Loucy (cell line): ENCODE data around the gene GPATCH2.

Experiments
- H2AFZ ChIP-seq: fragments of 200-600 bp; sonication (generic); 2 replicates; pipeline ENCODE4 v1.6.0; 2016; ENCODE audit warnings: antibody characterized with exemption, mild to moderate bottlenecking, low read length, moderate library complexity
- H3F3A ChIP-seq: fragments of 200-600 bp; 2 replicates; pipeline ENCODE4 v1.6.0; 2016; ENCODE audit warnings: antibody characterized with exemption, low read depth, mild to moderate bottlenecking
- H3K27me3 ChIP-seq: fragments of 200-600 bp; sonication (generic); 2 replicates; pipeline ENCODE4 v1.6.1; 2014; ENCODE audit warnings: low read length, mild to moderate bottlenecking; ENCODE audit not compliant: insufficient read depth, poor library complexity, severe bottlenecking
- H3K36me3 ChIP-seq: fragments of 200-600 bp; sonication (generic); 2 replicates; pipeline ENCODE4 v1.6.1; 2016; ENCODE audit warnings: low read length; ENCODE audit not compliant: insufficient read depth
- H3K4me1 ChIP-seq: fragments of 200-600 bp; sonication (generic); 2 replicates; pipeline ENCODE4 v1.5.1; 2014; ENCODE audit warnings: low read length, mild to moderate bottlenecking; ENCODE audit not compliant: insufficient read depth, poor library complexity, severe bottlenecking
- H3K4me2 ChIP-seq: fragments of 200-600 bp; sonication (generic); 2 replicates; pipeline ENCODE4 v1.6.0; 2014; ENCODE audit warnings: antibody characterized with exemption, low read length, low read depth, mild to moderate bottlenecking; ENCODE audit not compliant: poor library complexity, severe bottlenecking
- H3K4me3 ChIP-seq: fragments of 200-600 bp; sonication (generic); 2 replicates; pipeline ENCODE4 v1.5.1; 2014; ENCODE audit warnings: low read length, mild to moderate bottlenecking, mixed read lengths; ENCODE audit not compliant: poor library complexity, severe bottlenecking
- H3K79me2 ChIP-seq: fragments of 200-600 bp; sonication (generic); 2 replicates; pipeline ENCODE4 v1.6.1; 2014; ENCODE audit warnings: low read length; ENCODE audit not compliant: insufficient read depth
- H3K9ac ChIP-seq: fragments of 200-600 bp; sonication (generic); 2 replicates; pipeline ENCODE4 v1.6.0; 2014; ENCODE audit warnings: mild to moderate bottlenecking, low read depth, low read length, moderate library complexity; ENCODE audit not compliant: poor library complexity, severe bottlenecking
- H3K9me2 ChIP-seq: fragments of 200-600 bp; sonication (generic); replicated peaks from 2 replicates; pipeline ENCODE4 v1.6.1; 2016; ENCODE audit warnings: low read depth, low read length, mixed read lengths
- H3K9me3 ChIP-seq: fragments of 200-600 bp; sonication (generic); 2 replicates; pipeline ENCODE4 v1.6.1; 2014; ENCODE audit warnings: mild to moderate bottlenecking, antibody characterized with exemption, low read length, low read depth; ENCODE audit not compliant: insufficient read depth
- H4K20me1 ChIP-seq: fragments of 200-600 bp; sonication (generic); 2 replicates; pipeline ENCODE4 v1.6.0; 2014; ENCODE audit warnings: antibody characterized with exemption, low read length, mild to moderate bottlenecking; ENCODE audit not compliant: insufficient read depth, poor library complexity, severe bottlenecking
- EZH2phosphoT487 ChIP-seq: fragments of 200-600 bp; IDR thresholded peaks from 2 replicates; pipeline ENCODE4 v1.6.1; 2018; ENCODE audit warnings: antibody characterized with exemption, mild to moderate bottlenecking, moderate library complexity, borderline replicate concordance
- TF ChIP-seq, protein P1 (sequence below): fragments of 200-600 bp; sonication (generic); conservative IDR thresholded peaks from 2 replicates; pipeline ENCODE4 v1.5.1; 2014; ENCODE audit warnings: mild to moderate bottlenecking, antibody characterized with exemption, low read length

The GPATCH2 gene

DNA sequence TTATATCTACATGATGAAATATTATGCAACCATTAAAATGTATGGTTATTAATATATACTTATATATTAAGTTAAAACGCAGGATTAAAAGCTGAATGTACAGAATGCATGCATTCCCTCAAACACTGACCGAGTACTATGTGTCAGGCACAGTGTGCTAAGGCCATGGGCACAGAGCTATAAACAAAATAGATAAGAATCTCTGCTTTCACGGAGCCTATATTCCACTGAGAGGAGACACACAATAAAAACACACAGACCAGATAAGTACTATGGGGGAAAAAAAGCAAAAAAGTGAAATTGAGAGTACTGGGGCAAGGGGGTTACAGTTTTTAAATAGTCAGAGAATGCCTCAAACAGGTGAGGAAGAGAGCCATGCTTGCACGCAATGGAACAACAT is 62.7 kb downstream of the GPATCH2 start:
- H3K9ac ChIP-seq: no peak overlapping the region
- H3K4me1 ChIP-seq: no peaks in the 10 kb centered on the region
- H3K36me3 ChIP-seq: no peaks in the 10 kb centered on the region
- no peak overlapping the region for H2AFZ ChIP-seq
- H3K9me2 ChIP-seq: no peaks in the 10 kb centered on the region
- no peak overlapping the region for H3K4me3 ChIP-seq
- no peaks in the 10 kb centered on the region for H3F3A ChIP-seq
- H3K27me3 ChIP-seq: no peaks in the 10 kb centered on the region
- H3K79me2 ChIP-seq: no peaks in the 10 kb centered on the region
- H4K20me1 ChIP-seq: no peaks in the 10 kb centered on the region
- no peaks in the 10 kb centered on the region for H3K9me3 ChIP-seq
- TF ChIP-seq EZH2phosphoT487: no peak
- TF ChIP-seq, protein P1, sequence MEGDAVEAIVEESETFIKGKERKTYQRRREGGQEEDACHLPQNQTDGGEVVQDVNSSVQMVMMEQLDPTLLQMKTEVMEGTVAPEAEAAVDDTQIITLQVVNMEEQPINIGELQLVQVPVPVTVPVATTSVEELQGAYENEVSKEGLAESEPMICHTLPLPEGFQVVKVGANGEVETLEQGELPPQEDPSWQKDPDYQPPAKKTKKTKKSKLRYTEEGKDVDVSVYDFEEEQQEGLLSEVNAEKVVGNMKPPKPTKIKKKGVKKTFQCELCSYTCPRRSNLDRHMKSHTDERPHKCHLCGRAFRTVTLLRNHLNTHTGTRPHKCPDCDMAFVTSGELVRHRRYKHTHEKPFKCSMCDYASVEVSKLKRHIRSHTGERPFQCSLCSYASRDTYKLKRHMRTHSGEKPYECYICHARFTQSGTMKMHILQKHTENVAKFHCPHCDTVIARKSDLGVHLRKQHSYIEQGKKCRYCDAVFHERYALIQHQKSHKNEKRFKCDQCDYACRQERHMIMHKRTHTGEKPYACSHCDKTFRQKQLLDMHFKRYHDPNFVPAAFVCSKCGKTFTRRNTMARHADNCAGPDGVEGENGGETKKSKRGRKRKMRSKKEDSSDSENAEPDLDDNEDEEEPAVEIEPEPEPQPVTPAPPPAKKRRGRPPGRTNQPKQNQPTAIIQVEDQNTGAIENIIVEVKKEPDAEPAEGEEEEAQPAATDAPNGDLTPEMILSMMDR: no peak
- no peak overlapping the region for H3K4me2 ChIP-seq

DNA sequence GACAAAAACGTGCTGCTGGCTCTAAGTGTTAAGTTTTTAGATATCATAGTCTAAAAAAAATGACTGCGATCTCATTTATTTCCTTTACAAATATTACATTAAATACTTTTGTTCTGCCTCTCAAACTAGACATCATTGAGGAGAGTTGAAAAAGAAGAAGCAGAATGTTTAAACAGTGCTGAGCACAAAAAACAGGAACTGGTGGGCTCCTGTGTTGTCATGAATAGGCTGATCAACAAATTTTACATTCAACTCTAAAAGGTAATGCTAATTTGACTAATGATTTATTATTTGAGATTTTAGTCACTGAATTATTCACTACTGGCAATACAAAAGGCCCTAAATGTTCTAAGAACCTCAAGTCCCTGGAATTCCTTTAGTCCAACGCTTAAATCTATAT is 66.1 kb downstream of the GPATCH2 start:
- H2AFZ ChIP-seq: no peak overlapping the region
- no peaks in the 10 kb centered on the region for H3K27me3 ChIP-seq
- no peaks in the 10 kb centered on the region for H3K79me2 ChIP-seq
- H3K9ac ChIP-seq: no peak overlapping the region
- H3K4me3 ChIP-seq: no peak overlapping the region
- H3K9me2 ChIP-seq: no peaks in the 10 kb centered on the region
- no peak overlapping the region for H3K4me2 ChIP-seq
- no peaks in the 10 kb centered on the region for H4K20me1 ChIP-seq
- H3K36me3 ChIP-seq: no peaks in the 10 kb centered on the region
- TF ChIP-seq, protein P1: no peak
- no peak for TF ChIP-seq EZH2phosphoT487
- no peaks in the 10 kb centered on the region for H3K4me1 ChIP-seq
- no peaks in the 10 kb centered on the region for H3K9me3 ChIP-seq
- no peaks in the 10 kb centered on the region for H3F3A ChIP-seq

DNA sequence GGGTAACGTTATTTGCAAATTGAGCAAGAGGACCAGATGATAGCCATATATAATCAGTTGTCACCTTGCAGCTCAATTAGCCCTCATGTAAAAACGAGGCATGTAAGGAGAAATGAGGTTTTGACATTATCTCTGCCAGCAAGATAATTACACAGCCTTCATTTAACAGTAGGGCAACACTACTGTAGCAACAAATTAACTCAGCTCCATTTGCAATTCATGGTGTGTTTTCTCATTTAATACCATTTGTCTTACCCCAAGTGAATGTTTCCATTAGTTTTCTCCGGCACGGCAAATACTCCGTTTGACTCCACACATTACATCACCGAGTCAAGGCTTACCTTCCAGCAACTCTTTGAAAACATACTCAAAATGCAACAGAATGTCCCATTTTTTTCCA is 66.7 kb downstream of the GPATCH2 start:
- H3K36me3 ChIP-seq: no peaks in the 10 kb centered on the region
- no peak overlapping the region for H3K4me2 ChIP-seq
- no peak overlapping the region for H3K4me3 ChIP-seq
- H3K4me1 ChIP-seq: no peaks in the 10 kb centered on the region
- no peak overlapping the region for H3K9ac ChIP-seq
- H3K9me3 ChIP-seq: no peaks in the 10 kb centered on the region
- H3K9me2 ChIP-seq: no peaks in the 10 kb centered on the region
- no peaks in the 10 kb centered on the region for H4K20me1 ChIP-seq
- H2AFZ ChIP-seq: no peak overlapping the region
- no peaks in the 10 kb centered on the region for H3K79me2 ChIP-seq
- no peaks in the 10 kb centered on the region for H3F3A ChIP-seq
- no peaks in the 10 kb centered on the region for H3K27me3 ChIP-seq
- TF ChIP-seq, protein P1: no peak
- TF ChIP-seq EZH2phosphoT487: no peak
